Esophagus muscularis mucosa (tissue), 4 donors: Measurements from ENCODE around the gene HTT. TPM values are rescaled to one million over a fixed set of nuclear protein-coding genes. Genes with fewer than 3 reads are reported as not detected.
"Not testable (repeated sequence)": the region's sequence is repeated elsewhere in the genome, so short reads cannot be mapped to it uniquely, and the experiment has no call there.

Experiments used
- DNase-seq: peaks from one replicate; pipeline ENCODE4 v3.0.0-alpha.2; 2017; ENCODE audit errors: extremely low spot score
- H3K27ac ChIP-seq, 4 donors: fragments of 200-600 bp; sonication (generic); replicated peaks in 1 of 4; 1 replicate in 3 of 4; 2 replicates in 1 of 4; pipeline ENCODE4 v1.5.1; 2016 to 2019; ENCODE audit warnings: mild to moderate bottlenecking in 1 of 4
- H3K27me3 ChIP-seq, 4 donors: fragments of 200-600 bp; sonication (generic); one replicate each; pipeline versions ENCODE4 v1.5.1 to v1.6.0; 2016 to 2019
- H3K36me3 ChIP-seq, 4 donors: fragments of 200-600 bp; sonication (generic); one replicate each; pipeline ENCODE4 v1.5.1; 2016 to 2019
- H3K4me1 ChIP-seq, 4 donors: fragments of 200-600 bp; sonication (generic); one replicate each; pipeline ENCODE4 v1.5.1; 2016 to 2019
- H3K4me3 ChIP-seq, 4 donors: fragments of 200-600 bp; sonication (generic); 1 replicate in 2 of 4; 2 replicates in 2 of 4; pipeline ENCODE4 v1.5.1; 2016 to 2019; ENCODE audit warnings: mild to moderate bottlenecking in 4 of 4, moderate library complexity in 1 of 4
- H3K9me3 ChIP-seq, 4 donors: fragments of 200-600 bp; sonication (generic); 1 replicate in 3 of 4; 2 replicates in 1 of 4; pipeline ENCODE4 v1.5.1; 2016 to 2019
- CTCF ChIP-seq, 3 experiments: fragments of 200-600 bp in 2 of 3; fragments of 450-650 bp in 1 of 3; sonication (generic) in 2 of 3; IDR thresholded peaks; one replicate each; pipeline ENCODE4 v1.5.1; 2017 to 2019; ENCODE audit warnings: antibody characterized with exemption in 3 of 3, mild to moderate bottlenecking in 2 of 3, moderate library complexity in 1 of 3
- EP300 ChIP-seq: sonication (generic); formaldehyde crosslinking; IDR thresholded peaks from one replicate; pipeline ENCODE4 v1.6.1; 2017; ENCODE audit warnings: antibody characterized with exemption
- POLR2A ChIP-seq: fragments of 450-650 bp; IDR thresholded peaks from one replicate; pipeline ENCODE4 v1.6.1; 2017; ENCODE audit warnings: antibody characterized with exemption, moderate library complexity, mild to moderate bottlenecking, low read depth
- POLR2AphosphoS5 ChIP-seq, 2 donors: sonication (generic); formaldehyde crosslinking; IDR thresholded peaks; one replicate each; pipeline ENCODE4 v1.6.1; 2017; ENCODE audit warnings: antibody characterized with exemption in 2 of 2
- WGBS: methylation state at CpG from one replicate; pipeline ENCODE4 v1.1.5; 2018; 5-methylcytosine and 5-hydroxymethylcytosine counted together
- intact Hi-C: fragments of 100-400 bp; cut with DNase I; formaldehyde crosslinking; loops from one replicate; pipeline ENCODE4 v1.15.1; 2023
- total RNA-seq, 4 donors: library from RNA; depleted of rRNA; stranded (reverse); fragments of >200 nt; gene quantifications; one replicate each; pipeline versions ENCODE4 v1.1.0 to v1.2.1, GENCODE V29; 2016

The HTT gene
- total RNA-seq, 4 donors from 2014 or later: 30.2 to 65.7 (median 49.3) TPM

- 70% methylated on average over 7 of the region's 7 CpGs for WGBS
- H3K9me3 ChIP-seq: no peaks in the 10 kb centered on the region
- intact Hi-C loops: no loop called here
- H3K27ac ChIP-seq: no peak overlapping the region
- H3K36me3 ChIP-seq: no peaks in the 10 kb centered on the region
- H3K4me3 ChIP-seq: no peak overlapping the region
- DNase-seq: no peak
- no peak for TF ChIP-seq POLR2A
- TF ChIP-seq EP300: no peak
- TF ChIP-seq POLR2AphosphoS5 (IDR thresholded peaks at IDR 0.05): no peak
- TF ChIP-seq CTCF (IDR thresholded peaks at IDR 0.05): no peak
- peaks cover 0 to 11% (median 0%) of the 10 kb centered on the region in 4 donors for H3K27me3 ChIP-seq
- H3K4me1 ChIP-seq: peaks cover 6 to 23% (median 18%) of the 10 kb centered on the region in 4 donors
Measured at GRCh38 chr4:3046162-3046561, 28.3 kb upstream of the HTT start.

- no peak for TF ChIP-seq POLR2AphosphoS5 (IDR thresholded peaks at IDR 0.05)
- TF ChIP-seq CTCF (IDR thresholded peaks at IDR 0.05): no peak
- TF ChIP-seq POLR2A: no peak
- Histone ChIP-seq H3K4me1 (peaks cover 6 to 18% (median 14%) of the 10 kb centered on the region in 4 donors), H3K27ac (no peak overlapping the region), H3K36me3 (no peaks in the 10 kb centered on the region), H3K4me3 (no peak overlapping the region), H3K9me3 (no peaks in the 10 kb centered on the region), H3K27me3 (peaks cover 0 to 6% (median 0%) of the 10 kb centered on the region in 4 donors)
- 81% methylated on average over 4 of the region's 4 CpGs for WGBS
- intact Hi-C loops: no loop called here
- no peak for DNase-seq
Measured at GRCh38 chr4:3046623-3047022, 27.9 kb upstream of the HTT start.

- TF ChIP-seq POLR2A (no peak), CTCF (IDR thresholded peaks at IDR 0.05) (peak; percentile 55 to 82 (median 72)), EP300 (no peak)
- 61% methylated on average over 19 of the region's 20 CpGs for WGBS
Measured at GRCh38 chr4:3047464-3048286, 26.8 kb upstream of the HTT start.

GRCh38 chr4:3051141-3051897, 23.2 kb upstream of the HTT start:
- DNase-seq, H3K9me3 ChIP-seq, H3K4me3 ChIP-seq, intact Hi-C loops, H3K4me1 ChIP-seq, H3K36me3 ChIP-seq, H3K27ac ChIP-seq, H3K27me3 ChIP-seq: not testable (repeated sequence)
- WGBS: 95% methylated on average over 8 of the region's 12 CpGs

More at GRCh38 chr4:3047464-3048286, 26.8 kb upstream of the HTT start:
- H3K36me3 ChIP-seq: no peaks in the 10 kb centered on the region
- no peaks in the 10 kb centered on the region for H3K27me3 ChIP-seq
- H3K27ac ChIP-seq: no peak overlapping the region
- H3K4me3 ChIP-seq: peak overlapping the region; percentile 31 to 49 (median 35)
- H3K9me3 ChIP-seq: no peaks in the 10 kb centered on the region
- DNase-seq: no peak
- intact Hi-C loops: no loop called here
- peaks cover under 1 to 8% (median 6%) of the 10 kb centered on the region in 4 donors for H3K4me1 ChIP-seq

- Histone ChIP-seq H3K9me3 (no peaks in the 10 kb centered on the region), H3K27me3 (no peaks in the 10 kb centered on the region), H3K4me1 (no peaks in the 10 kb centered on the region), H3K27ac (no peak overlapping the region), H3K4me3 (no peak overlapping the region), H3K36me3 (no peaks in the 10 kb centered on the region)
- 95% methylated on average over 2 of the region's 2 CpGs for WGBS
- DNase-seq: no peak
- TF ChIP-seq EP300: no peak
- TF ChIP-seq POLR2A: no peak
- TF ChIP-seq POLR2AphosphoS5 (IDR thresholded peaks at IDR 0.05): no peak
- TF ChIP-seq CTCF (IDR thresholded peaks at IDR 0.05): no peak
- intact Hi-C loops: no loop called here
Measured at GRCh38 chr4:3054169-3054759, 20.2 kb upstream of the HTT start.
